OCI-LY7 (cell line): ENCODE results near the gene AUTS2. TPM values are rescaled to one million over a fixed set of nuclear protein-coding genes. Genes with fewer than 3 reads are reported as not detected.
A peak's percentile ranks its signal among the peaks of the same experiment; 100 is the strongest.
"Not testable (repeated sequence)": the region's sequence is repeated elsewhere in the genome, so short reads cannot be mapped to it uniquely, and the experiment has no call there.

Source experiments
- BruUV-seq: library from RNA; stranded (reverse); fragments of 400-500 nt; replicated peaks from 2 replicates; lab custom pipeline; 2021; lab: Mats Ljungman, UMichigan
- CTCF ChIA-PET: fragments of 300-600 bp; sonication (Branson Sonifier 250); formaldehyde crosslinking; loops from one replicate; lab custom pipeline; 2022; ENCODE audit warnings: antibody characterized with exemption; ENCODE audit not compliant: unreplicated experiment; lab: Charles Lee
- POLR2A ChIA-PET: fragments of 300-600 bp; sonication (Branson Sonifier 250); formaldehyde crosslinking; loops from one replicate; lab custom pipeline; 2022; ENCODE audit warnings: antibody characterized with exemption; lab: Charles Lee
- DNase-seq: peaks from one replicate; pipeline ENCODE4 v3.0.0-alpha.2; 2015; ENCODE audit warnings: low spot score
- H2AFZ ChIP-seq: fragments of 200-600 bp; sonication (generic), shearing (Covaris generic); 2 replicates; pipeline ENCODE4 v1.6.1; 2014; ENCODE audit warnings: mild to moderate bottlenecking, antibody characterized with exemption, low read length, moderate library complexity
- H3K27ac ChIP-seq: fragments of 200-600 bp; sonication (generic); 2 replicates; pipeline ENCODE4 v1.5.1; 2014; ENCODE audit warnings: mixed run types, low read depth, mild to moderate bottlenecking, moderate library complexity, low read length, inconsistent platforms; ENCODE audit not compliant: poor library complexity, severe bottlenecking
- H3K36me3 ChIP-seq: fragments of 200-600 bp; sonication (generic); 2 replicates; pipeline ENCODE4 v1.6.1; 2014; ENCODE audit warnings: mild to moderate bottlenecking, antibody characterized with exemption, low read length, moderate library complexity, mixed read lengths; ENCODE audit not compliant: insufficient read depth
- H3K4me1 ChIP-seq: fragments of 200-600 bp; sonication (generic); 2 replicates; pipeline ENCODE4 v1.5.1; 2014; ENCODE audit warnings: mild to moderate bottlenecking, low read length; ENCODE audit not compliant: insufficient read depth, poor library complexity, severe bottlenecking
- H3K4me2 ChIP-seq: fragments of 200-600 bp; sonication (generic); 2 replicates; pipeline ENCODE4 v1.6.1; 2014; ENCODE audit warnings: mild to moderate bottlenecking, low read length
- H3K4me3 ChIP-seq: fragments of 200-600 bp; sonication (generic); 2 replicates; pipeline ENCODE4 v1.5.1; 2014; ENCODE audit warnings: mild to moderate bottlenecking, low read depth, low read length; ENCODE audit not compliant: poor library complexity, severe bottlenecking
- H3K79me2 ChIP-seq: fragments of 200-600 bp; sonication (generic); 2 replicates; pipeline ENCODE4 v1.6.1; 2016; ENCODE audit warnings: low read depth, mild to moderate bottlenecking, low read length, moderate library complexity, mixed read lengths; ENCODE audit not compliant: insufficient read depth
- H3K9me2 ChIP-seq: fragments of 200-600 bp; sonication (generic); 2 replicates; pipeline ENCODE4 v1.6.1; 2016; ENCODE audit warnings: mild to moderate bottlenecking, low read length, mixed read lengths; ENCODE audit not compliant: insufficient read depth
- H3K9me3 ChIP-seq: fragments of 200-600 bp; sonication (generic); 2 replicates; pipeline ENCODE4 v1.6.1; 2014; ENCODE audit warnings: mild to moderate bottlenecking, mixed run types, low read length, mixed read lengths
- H4K20me1 ChIP-seq: fragments of 200-600 bp; sonication (generic); 2 replicates; pipeline ENCODE4 v1.6.1; 2014; ENCODE audit warnings: mild to moderate bottlenecking, antibody characterized with exemption, low read length, moderate library complexity, mixed read lengths; ENCODE audit not compliant: insufficient read depth
- EZH2phosphoT487 ChIP-seq: fragments of 200-600 bp; sonication (generic); IDR thresholded peaks from 2 replicates; pipeline ENCODE4 v1.6.1; 2018; ENCODE audit warnings: low read depth, borderline replicate concordance, mild to moderate bottlenecking, mixed run types, antibody characterized with exemption, low read length, moderate library complexity, mixed read lengths
- intact Hi-C: fragments of 100-400 bp; cut with micrococcal nuclease; formaldehyde crosslinking; loops from one replicate; pipeline ENCODE4 v1.10.0; 2022; ENCODE audit not compliant: unreplicated experiment
- total RNA-seq, 2 experiments: library from RNA; depleted of rRNA in 1 of 2; stranded (reverse); fragments of >200 nt in 1 of 2; shearing (Covaris generic) in 1 of 2; gene quantifications; 2 replicates each; pipeline ENCODE4 v1.2.3, GENCODE V29; 2014 to 2022
- TF ChIP-seq, protein P1 (sequence below): fragments of 200-600 bp; sonication (generic); conservative IDR thresholded peaks from 2 replicates; pipeline ENCODE4 v1.5.1; 2014; ENCODE audit warnings: mild to moderate bottlenecking, antibody characterized with exemption, low read length, moderate library complexity, mixed read lengths

AUTS2 gene
- total RNA-seq, 2 experiments from 2014 or later, result 37.9 to 78.5 TPM

DNA sequence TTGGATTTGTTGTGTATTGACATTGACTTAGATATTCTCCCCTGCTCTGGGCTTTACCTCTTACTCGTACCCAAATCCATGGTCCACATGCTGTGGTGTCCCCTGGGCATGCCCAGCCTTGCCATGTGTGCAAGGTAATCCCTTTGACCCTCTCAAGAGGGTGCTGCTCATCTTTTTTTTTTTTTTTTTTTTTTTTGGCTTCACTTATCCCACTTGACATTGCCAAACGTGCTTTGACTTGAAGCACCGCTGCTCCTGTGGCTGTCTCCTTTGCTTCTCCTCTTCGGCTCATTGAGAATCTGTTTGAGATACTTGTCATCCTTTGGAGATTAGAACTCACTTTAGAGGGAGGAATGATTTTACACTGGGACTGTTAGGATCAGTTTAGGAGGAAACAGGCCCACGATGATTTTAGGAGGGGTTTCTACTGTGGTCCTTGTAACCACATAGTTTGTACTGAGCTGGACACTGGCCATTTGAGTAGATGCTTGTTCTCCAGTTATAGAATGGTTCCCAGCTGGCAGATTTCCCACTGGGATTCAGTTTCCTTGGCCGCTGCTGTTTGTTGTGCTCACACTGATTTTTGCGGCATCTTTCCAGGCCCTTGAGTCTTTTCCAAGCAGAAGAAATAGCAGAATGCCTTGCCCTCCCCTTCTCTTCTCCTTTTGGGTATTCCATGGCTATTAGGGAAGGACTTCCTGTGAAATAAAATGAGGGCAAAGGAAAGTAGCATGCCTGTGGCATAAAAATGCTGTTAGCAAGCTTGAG is 184.8 kb downstream of the AUTS2 start:
- ChIA-PET POLR2A (interaction anchor here (0.9 kb wide), 1 partner anchor 27 kb away, joined by 3 read pairs; no protein-coding TSS in a partner anchor), CTCF (no interaction called here)
- Histone ChIP-seq H2AFZ (no peak overlapping the region), H3K4me1 (peaks cover 36% of the 10 kb centered on the region), H3K36me3 (peaks cover 5% of the 10 kb centered on the region), H3K9me3 (peaks cover 5% of the 10 kb centered on the region; the same call in 1 of the 2 replicates), H3K9me2 (no peaks in the 10 kb centered on the region), H3K27ac (no peak overlapping the region), H3K4me3 (no peak overlapping the region), H4K20me1 (no peaks in the 10 kb centered on the region), H3K79me2 (peaks cover 36% of the 10 kb centered on the region; the same call in 1 of the 2 replicates), H3K4me2 (no peak overlapping the region)
- intact Hi-C loops, result no loop called here
- no peak for DNase-seq
- no TSS peak for BruUV-seq
- no peak for TF ChIP-seq EZH2phosphoT487
- TF ChIP-seq, protein P1, sequence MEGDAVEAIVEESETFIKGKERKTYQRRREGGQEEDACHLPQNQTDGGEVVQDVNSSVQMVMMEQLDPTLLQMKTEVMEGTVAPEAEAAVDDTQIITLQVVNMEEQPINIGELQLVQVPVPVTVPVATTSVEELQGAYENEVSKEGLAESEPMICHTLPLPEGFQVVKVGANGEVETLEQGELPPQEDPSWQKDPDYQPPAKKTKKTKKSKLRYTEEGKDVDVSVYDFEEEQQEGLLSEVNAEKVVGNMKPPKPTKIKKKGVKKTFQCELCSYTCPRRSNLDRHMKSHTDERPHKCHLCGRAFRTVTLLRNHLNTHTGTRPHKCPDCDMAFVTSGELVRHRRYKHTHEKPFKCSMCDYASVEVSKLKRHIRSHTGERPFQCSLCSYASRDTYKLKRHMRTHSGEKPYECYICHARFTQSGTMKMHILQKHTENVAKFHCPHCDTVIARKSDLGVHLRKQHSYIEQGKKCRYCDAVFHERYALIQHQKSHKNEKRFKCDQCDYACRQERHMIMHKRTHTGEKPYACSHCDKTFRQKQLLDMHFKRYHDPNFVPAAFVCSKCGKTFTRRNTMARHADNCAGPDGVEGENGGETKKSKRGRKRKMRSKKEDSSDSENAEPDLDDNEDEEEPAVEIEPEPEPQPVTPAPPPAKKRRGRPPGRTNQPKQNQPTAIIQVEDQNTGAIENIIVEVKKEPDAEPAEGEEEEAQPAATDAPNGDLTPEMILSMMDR, result 0 out of 2 replicates have a peak, but pooled peaks have one; percentile 16

DNA sequence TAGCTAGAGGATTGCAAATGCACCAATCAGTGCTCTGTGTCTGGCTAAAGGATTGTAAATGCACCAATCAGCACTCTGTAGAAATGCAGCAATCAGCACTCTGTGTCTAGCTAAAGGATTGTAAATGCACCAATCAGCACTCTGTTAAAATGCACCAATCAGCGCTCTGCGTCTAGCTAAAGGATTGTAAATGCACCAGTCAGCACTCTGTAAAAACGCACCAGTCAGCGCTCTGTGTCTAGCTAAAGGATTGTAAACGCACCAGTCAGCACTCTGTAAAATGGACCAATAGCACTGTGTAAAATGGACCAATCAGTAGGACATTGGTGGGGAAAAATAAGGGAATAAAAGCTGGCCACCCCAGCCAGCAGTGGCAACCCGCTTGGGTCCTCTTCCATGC is 187.9 kb downstream of the AUTS2 start:
- H3K4me2 ChIP-seq, H3K27ac ChIP-seq, DNase-seq, intact Hi-C loops, H3K36me3 ChIP-seq, H4K20me1 ChIP-seq, H3K9me2 ChIP-seq, H3K4me3 ChIP-seq, H3K9me3 ChIP-seq, H2AFZ ChIP-seq, BruUV-seq, CTCF ChIA-PET: not testable (repeated sequence)
- peaks cover 35% of the 10 kb centered on the region for H3K4me1 ChIP-seq
- POLR2A ChIA-PET, result interaction anchor here (0.7 to 1.5 kb wide), 5 partner anchors 9 to 81 kb away, joined by 3 to 4 read pairs (median 3); no protein-coding TSS in a partner anchor
- H3K79me2 ChIP-seq, result peaks cover 44% of the 10 kb centered on the region; the same call in 1 of the 2 replicates

- CTCF ChIA-PET, result no interaction called here
- no TSS peak for BruUV-seq
These were observed 188.6 kb downstream of the AUTS2 start for GRCh38 chr7:69786730-69787395.

More at GRCh38 chr7:69786730-69787395, 188.6 kb downstream of the AUTS2 start:
- POLR2A ChIA-PET, result interaction anchor here (1.5 kb wide), 1 partner anchor 9 kb away, joined by 4 read pairs; no protein-coding TSS in a partner anchor
- Histone ChIP-seq H3K9me3 (peaks cover 5% of the 10 kb centered on the region; the same call in 1 of the 2 replicates), H3K4me3 (no peak overlapping the region), H4K20me1 (no peaks in the 10 kb centered on the region), H3K27ac (no peak overlapping the region), H3K4me2 (no peak overlapping the region), H3K36me3 (peaks cover 5% of the 10 kb centered on the region), H3K4me1 (peaks cover 33% of the 10 kb centered on the region), H2AFZ (no peak overlapping the region), H3K9me2 (no peaks in the 10 kb centered on the region), H3K79me2 (peaks cover 40% of the 10 kb centered on the region; the same call in 1 of the 2 replicates)
- DNase-seq, result no peak
- TF ChIP-seq, protein P1, result no peak
- TF ChIP-seq EZH2phosphoT487, result no peak
- intact Hi-C loops, result no loop called here
